Body of pancreas (tissue), 4 donors: ENCODE measurements around the gene TTC23L. TPM values are rescaled to one million over a fixed set of nuclear protein-coding genes. Genes with fewer than 3 reads are reported as not detected.

ENCODE experiments used
- ATAC-seq: fragments of 150-250 bp; one replicate; pipeline ENCODE4 v1.9.1; 2016
- DNase-seq, 4 donors: peaks; one replicate each; pipeline ENCODE4 v3.0.0-alpha.2; 2019
- H3K27ac ChIP-seq, 4 donors: fragments of 200-600 bp; sonication (generic); 1 replicate in 3 of 4; 2 replicates in 1 of 4; pipeline versions ENCODE4 v1.5.1 to v1.6.1; 2016 to 2019; ENCODE audit warnings: mild to moderate bottlenecking in 1 of 4, mixed read lengths in 1 of 4, moderate library complexity in 1 of 4
- H3K27me3 ChIP-seq, 2 donors: fragments of 200-600 bp; sonication (generic); one replicate each; pipeline ENCODE4 v1.6.0; 2016; ENCODE audit warnings: mild to moderate bottlenecking in 1 of 2
- H3K36me3 ChIP-seq, 2 donors: fragments of 200-600 bp; sonication (generic); replicated peaks in 1 of 2; 2 replicates each; pipeline ENCODE4 v1.5.1; 2016; ENCODE audit warnings: low read depth in 2 of 2; ENCODE audit not compliant: insufficient read depth in 1 of 2
- H3K4me1 ChIP-seq: fragments of 200-600 bp; sonication (generic); one replicate; pipeline ENCODE4 v1.6.0; 2016
- H3K4me3 ChIP-seq, 2 donors: fragments of 200-600 bp; sonication (generic); 1 replicate in 1 of 2; 2 replicates in 1 of 2; pipeline ENCODE4 v1.5.1; 2016 to 2019
- H3K9me3 ChIP-seq, 3 donors: fragments of 200-600 bp; sonication (generic); 1 replicate in 2 of 3; 2 replicates in 1 of 3; pipeline ENCODE4 v1.5.1; 2016
- CTCF ChIP-seq, 7 experiments: fragments of 450-650 bp in 4 of 7; fragments of 200-600 bp in 3 of 7; sonication (generic) in 3 of 7; IDR thresholded peaks; one replicate each; pipeline ENCODE4 v1.5.1; 2016 to 2019; ENCODE audit warnings: antibody characterized with exemption in 7 of 7
- POLR2A ChIP-seq, 3 donors: fragments of 450-650 bp; IDR thresholded peaks; one replicate each; pipeline ENCODE4 v1.6.1; 2016; ENCODE audit warnings: antibody characterized with exemption in 3 of 3, mild to moderate bottlenecking in 2 of 3
- WGBS, 2 donors: methylation state at CpG; one replicate each; pipeline ENCODE4 v1.1.5; 2017; 5-methylcytosine and 5-hydroxymethylcytosine counted together
- intact Hi-C: fragments of 100-400 bp; cut with DNase I; formaldehyde crosslinking; loops from one replicate; pipeline ENCODE4 v1.15.1; 2023
- total RNA-seq, 2 donors: library from RNA; depleted of rRNA; stranded (reverse); fragments of >200 nt; gene quantifications; one replicate each; pipeline ENCODE4 v1.1.0, GENCODE V29; 2016

The TTC23L gene
- total RNA-seq, 2 donors from 2014 or later, result 1.3 TPM; not detected in 1

- H3K4me1 ChIP-seq, result no peaks in the 10 kb centered on the region
- H3K9me3 ChIP-seq, result no peaks in the 10 kb centered on the region
- 82 to 97% methylated on average over 2 of the region's 2 CpGs for WGBS, 2 donors
- DNase-seq (no peak), ATAC-seq (no peak)
- H3K4me3 ChIP-seq, result no peak overlapping the region
- no peaks in the 10 kb centered on the region for H3K36me3 ChIP-seq
- no peak overlapping the region for H3K27ac ChIP-seq
- no peak for TF ChIP-seq CTCF (IDR thresholded peaks at IDR 0.05)
- TF ChIP-seq POLR2A (IDR thresholded peaks at IDR 0.05), result no peak
- intact Hi-C loops, result no loop called here
- no peaks in the 10 kb centered on the region for H3K27me3 ChIP-seq
These were observed 31.4 kb downstream of the TTC23L start for GRCh38 chr5:34870382-34870781.

- no peaks in the 10 kb centered on the region for H3K4me1 ChIP-seq
- no peaks in the 10 kb centered on the region for H3K27me3 ChIP-seq
- ATAC-seq (no peak), DNase-seq (no peak)
- H3K27ac ChIP-seq, result no peak overlapping the region
- TF ChIP-seq CTCF (IDR thresholded peaks at IDR 0.05), result no peak
- H3K36me3 ChIP-seq, result no peaks in the 10 kb centered on the region
- no peak overlapping the region for H3K4me3 ChIP-seq
- intact Hi-C loops, result no loop called here
- H3K9me3 ChIP-seq, result no peaks in the 10 kb centered on the region
These were observed 37.3 kb downstream of the TTC23L start for GRCh38 chr5:34876275-34876674.

GRCh38 chr5:34881246-34881645 lies 42.3 kb downstream of the TTC23L start:
- TF ChIP-seq POLR2A (IDR thresholded peaks at IDR 0.05), result no peak
- no peak for TF ChIP-seq CTCF (IDR thresholded peaks at IDR 0.05)
- Histone ChIP-seq H3K36me3 (no peaks in the 10 kb centered on the region), H3K9me3 (no peaks in the 10 kb centered on the region), H3K27me3 (no peaks in the 10 kb centered on the region), H3K4me1 (no peaks in the 10 kb centered on the region), H3K27ac (no peak overlapping the region), H3K4me3 (no peak overlapping the region)
- intact Hi-C loops, result no loop called here
- no peak for ATAC-seq
- no peak for DNase-seq

GRCh38 chr5:34886392-34887119 lies 47.6 kb downstream of the TTC23L start:
- no peaks in the 10 kb centered on the region for H3K9me3 ChIP-seq
- H3K36me3 ChIP-seq, result no peaks in the 10 kb centered on the region
- H3K4me3 ChIP-seq, result no peak overlapping the region
- 71 to 93% methylated on average over 3 of the region's 3 CpGs for WGBS, 2 donors
- H3K27ac ChIP-seq, result no peak overlapping the region
- ATAC-seq, result no peak
- H3K27me3 ChIP-seq, result no peaks in the 10 kb centered on the region
- no peaks in the 10 kb centered on the region for H3K4me1 ChIP-seq
- TF ChIP-seq CTCF (IDR thresholded peaks at IDR 0.05), result no peak
- no peak for TF ChIP-seq POLR2A (IDR thresholded peaks at IDR 0.05)
- intact Hi-C loops, result no loop called here
- DNase-seq, result no peak

GRCh38 chr5:34889394-34889793 lies 50.4 kb downstream of the TTC23L start:
- ATAC-seq (no peak), DNase-seq (no peak)
- intact Hi-C loops, result no loop called here
- H3K27ac ChIP-seq, result no peak overlapping the region
- H3K4me1 ChIP-seq, result no peaks in the 10 kb centered on the region
- H3K36me3 ChIP-seq, result no peaks in the 10 kb centered on the region
- no peaks in the 10 kb centered on the region for H3K9me3 ChIP-seq
- TF ChIP-seq CTCF (IDR thresholded peaks at IDR 0.05), result no peak
- no peak for TF ChIP-seq POLR2A (IDR thresholded peaks at IDR 0.05)
- WGBS, 2 donors, result 83 to 100% methylated on average over 1 of the region's 1 CpG
- no peak overlapping the region for H3K4me3 ChIP-seq
- no peaks in the 10 kb centered on the region for H3K27me3 ChIP-seq
